GM18861 (cell line): ENCODE data around the gene HP1BP3.
"Not testable (repeated sequence)": the region's sequence is repeated elsewhere in the genome, so short reads cannot be mapped to it uniquely, and the experiment has no call there.

Experiments used
- ATAC-seq: cut with Tn5 transposase; IDR thresholded peaks from one replicate; pipeline ENCODE4 v1.9.1; 2021; ENCODE audit not compliant: unreplicated experiment

HP1BP3 gene

GRCh38 chr1:20727746-20728316 is 59.3 kb downstream of the HP1BP3 start:
- no peak for ATAC-seq

- ATAC-seq: no peak
Observed at GRCh38 chr1:20726932-20727745, 60.0 kb downstream of the HP1BP3 start.

DNA sequence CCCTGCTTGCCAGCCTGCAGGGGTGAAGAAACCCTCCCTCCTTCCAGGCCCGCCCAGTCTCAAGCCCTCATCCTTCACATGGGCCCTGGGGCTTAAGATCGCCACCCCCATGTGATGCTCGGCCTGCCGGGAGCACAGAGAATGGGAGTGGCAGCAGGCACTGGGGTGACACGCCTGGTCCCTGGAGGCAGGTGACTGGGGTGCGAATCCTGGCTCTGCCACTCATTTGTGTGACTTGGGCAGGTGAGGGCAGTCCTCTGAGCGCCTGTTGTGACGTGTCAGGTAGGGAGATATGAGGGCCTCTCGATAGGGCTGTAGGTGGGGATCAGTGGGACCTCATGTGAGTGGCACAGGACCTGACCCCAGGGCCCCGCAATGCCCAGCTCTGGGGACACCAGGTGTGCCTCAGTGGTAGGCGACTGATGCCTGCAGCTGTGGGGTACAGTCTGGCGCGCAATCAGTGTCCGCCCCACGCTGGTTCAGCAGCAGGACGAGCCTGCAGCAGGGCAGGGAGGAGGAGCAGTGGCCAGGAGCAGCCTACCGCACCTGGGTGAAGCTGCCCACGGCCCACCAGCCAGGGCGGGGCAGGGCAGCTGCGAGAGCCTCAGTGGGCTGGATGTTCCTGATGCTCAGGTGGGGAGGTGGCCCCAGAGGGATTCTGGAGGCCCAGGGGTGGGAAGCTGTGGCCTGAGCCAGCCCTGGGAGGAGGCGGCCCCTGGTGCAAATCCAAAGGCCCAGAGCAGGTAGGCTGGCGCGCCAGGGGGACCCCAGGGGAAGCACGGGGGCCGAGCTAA is 60.8 kb downstream of the HP1BP3 start:
- ATAC-seq: no peak

DNA sequence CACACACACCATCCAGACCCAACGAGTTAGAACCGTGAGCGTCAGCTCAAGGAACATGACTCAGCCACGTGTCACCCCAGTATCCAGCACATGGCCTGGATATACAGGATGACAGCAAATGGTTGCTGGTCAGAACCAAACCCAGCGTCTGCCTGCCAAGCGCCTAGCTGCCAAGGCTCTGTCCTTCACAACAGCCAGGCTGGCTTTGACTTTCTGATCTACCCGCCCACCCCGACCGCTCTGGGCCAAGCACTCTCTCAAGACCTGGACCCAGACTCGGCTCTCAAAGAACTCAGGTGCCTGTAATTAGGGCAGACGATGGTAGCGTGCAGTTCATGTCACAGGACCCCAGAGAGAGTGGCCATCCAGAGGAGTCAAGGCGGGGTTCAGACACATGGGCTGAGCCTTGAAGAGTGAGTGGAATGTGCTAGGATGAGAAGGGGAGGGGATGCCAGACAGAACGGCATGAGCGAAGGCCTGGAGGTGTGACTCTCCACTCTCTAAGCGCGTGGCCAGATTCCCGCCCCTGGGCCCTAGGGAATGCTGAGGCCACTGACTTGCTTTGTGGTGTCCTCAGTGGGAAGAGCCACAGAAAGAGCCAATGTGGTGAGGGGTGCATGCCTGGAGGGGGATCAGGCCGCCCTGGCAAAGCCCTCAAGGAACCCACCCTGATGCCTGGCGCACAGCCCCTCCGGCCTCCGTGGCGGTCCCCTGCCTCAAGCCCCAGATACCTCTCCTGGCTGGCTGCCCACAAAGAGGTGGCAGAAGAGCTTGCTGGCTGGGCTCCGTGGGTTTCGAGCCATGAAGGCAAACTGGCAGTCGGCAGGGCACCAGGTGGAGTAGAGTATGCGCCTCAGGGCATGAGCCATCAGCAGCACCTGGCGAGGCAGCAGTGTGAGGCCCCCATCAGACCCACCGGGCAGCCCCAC is 61.7 kb downstream of the HP1BP3 start:
- no peak for ATAC-seq

DNA sequence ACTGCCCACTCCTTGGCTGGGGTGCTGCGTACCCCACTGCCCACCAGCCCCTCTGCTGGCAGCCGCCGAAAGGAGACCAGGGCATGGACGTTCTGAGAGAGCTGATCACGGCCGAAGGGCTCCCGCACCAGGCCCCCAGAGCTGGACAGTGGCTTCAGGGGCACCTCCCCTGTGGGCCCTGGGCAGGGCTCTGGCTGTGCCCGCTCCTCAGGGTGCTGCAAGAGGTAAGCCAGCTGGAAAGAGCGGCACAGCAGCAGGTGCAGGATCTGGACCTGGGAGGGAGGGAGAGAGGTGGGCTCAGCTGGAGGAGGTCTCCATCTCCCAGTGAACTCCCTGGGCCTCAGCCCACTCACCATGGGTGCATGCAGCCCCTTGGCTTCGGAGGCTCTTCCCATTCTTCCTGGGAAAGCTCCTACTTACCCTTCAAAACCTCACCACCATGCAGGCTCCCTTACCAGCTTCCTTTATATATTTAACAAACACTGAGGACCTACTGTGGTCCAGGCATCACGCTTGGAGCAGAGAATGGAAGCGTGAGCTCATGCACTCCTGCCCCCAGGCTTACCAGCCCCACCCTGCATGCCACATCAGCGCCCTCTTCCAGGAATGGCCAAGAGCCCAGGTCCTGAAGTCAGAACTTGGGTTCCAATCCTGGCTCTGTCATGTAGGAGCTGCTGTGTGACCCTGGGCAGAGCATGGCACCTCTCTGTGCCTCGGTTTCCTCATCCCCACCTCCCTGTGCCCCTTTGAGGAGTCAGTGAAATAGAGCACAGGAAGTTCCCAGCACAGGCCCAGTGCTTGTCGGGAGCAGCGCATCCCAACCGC is 62.5 kb downstream of the HP1BP3 start:
- ATAC-seq: no peak

DNA sequence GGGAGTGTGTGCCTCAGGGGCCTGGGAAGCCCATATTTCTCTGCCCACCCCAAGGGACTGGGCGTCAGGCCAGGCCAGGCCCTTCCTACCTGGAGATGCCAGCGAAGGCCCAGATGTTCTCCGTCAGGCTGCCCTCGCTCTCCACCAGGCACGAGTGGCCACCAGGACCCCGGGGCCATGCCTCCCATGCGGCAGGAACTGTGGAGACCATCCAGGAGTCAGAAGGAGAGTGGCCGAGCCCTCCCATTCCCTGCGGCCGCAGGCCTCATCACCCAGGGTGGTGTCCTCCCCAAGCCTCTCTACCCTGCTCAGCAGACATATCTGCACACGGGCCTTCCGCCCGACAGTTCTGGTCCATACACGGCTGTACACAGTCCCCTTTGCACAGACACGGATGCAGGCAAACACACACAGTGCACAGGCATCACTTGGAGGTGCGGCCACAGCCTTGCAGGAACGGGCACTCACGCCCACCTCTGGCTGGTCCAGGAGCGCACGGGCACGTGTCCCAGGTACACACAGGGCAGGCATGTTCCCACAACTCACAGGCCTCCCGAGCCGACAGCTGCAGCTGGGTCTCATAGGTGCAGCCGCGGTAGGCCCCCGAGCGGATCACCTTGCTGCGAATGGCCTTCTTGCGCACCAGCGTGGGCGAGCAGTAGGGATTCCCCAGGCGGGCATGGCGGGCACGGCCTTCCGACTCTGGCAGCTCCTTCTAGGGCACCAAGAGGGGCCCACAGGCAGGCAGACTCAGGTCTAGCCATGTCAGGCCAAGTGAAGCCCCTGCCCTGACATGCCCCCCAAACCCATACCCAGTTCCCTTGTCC is 63.4 kb downstream of the HP1BP3 start:
- ATAC-seq: no peak

DNA sequence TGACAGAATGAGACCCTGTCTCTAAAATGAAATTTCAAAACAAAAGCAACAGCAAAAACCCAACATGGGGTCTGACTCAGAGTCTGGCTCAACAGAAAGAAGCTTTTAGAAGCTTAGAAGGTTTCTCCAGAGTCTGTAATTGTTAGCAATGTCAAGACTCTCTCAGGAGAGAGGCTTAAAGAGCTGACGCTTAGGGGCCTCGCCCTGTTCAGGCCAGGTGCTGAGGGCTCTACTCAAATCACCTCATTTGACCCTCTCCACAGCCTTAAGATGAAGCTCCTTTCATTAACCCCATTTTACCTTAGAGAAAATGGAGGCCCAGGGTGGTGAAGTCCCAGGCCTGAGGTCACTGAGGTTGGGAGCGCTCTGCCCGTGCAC is 64.0 kb downstream of the HP1BP3 start:
- ATAC-seq: no peak

GRCh38 chr1:20721117-20722061 is 65.7 kb downstream of the HP1BP3 start:
- no peak for ATAC-seq

GRCh38 chr1:20720631-20721091 is 66.4 kb downstream of the HP1BP3 start:
- ATAC-seq: no peak

GRCh38 chr1:20719871-20720620 is 67.1 kb downstream of the HP1BP3 start:
- ATAC-seq: no peak

DNA sequence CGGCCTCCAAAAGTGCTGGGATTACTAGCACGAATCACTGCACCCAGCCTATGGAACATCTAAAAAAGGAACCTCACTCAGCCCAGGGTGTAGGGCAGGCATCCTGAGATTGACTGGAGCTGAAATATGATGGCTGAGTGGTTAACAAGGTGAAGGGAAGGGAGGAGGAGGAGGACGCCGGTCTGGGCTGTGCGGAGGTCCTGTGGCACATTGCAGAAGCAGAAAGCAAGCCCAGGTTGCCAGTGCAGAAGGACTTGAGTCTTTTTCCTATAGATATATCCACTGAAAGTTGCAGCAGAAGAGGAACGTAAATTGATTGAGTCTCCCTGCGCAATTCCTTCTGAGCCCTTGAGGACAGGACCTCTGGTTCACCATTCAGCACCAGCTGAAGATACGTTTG is 67.8 kb downstream of the HP1BP3 start:
- no peak for ATAC-seq

DNA sequence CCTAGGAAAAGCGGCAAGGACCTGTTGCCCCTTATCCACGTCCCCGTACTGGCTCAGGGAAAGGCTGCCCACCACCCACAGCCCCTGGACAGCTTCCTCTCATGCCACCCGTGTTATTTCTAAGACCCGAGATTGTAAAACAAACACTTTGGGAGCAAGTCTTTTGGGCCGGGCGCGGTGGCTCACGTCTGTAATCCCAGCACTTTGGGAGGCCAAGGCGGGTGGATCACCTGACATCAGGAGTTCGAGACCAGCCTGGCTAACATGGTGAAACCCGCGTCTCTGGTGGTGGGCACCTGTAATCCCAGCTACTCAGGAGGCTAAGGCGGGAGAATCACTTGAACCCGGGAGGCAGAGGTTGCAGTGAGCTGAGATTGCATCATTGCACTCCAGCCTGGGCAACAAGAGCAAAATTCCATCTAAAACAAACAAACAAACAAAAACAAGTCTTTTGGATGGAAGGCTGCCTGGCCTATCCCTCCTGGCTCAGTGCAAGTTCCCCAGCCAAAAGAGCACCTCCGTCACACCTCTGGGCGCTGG is 68.7 kb downstream of the HP1BP3 start:
- ATAC-seq: not testable (repeated sequence)

DNA sequence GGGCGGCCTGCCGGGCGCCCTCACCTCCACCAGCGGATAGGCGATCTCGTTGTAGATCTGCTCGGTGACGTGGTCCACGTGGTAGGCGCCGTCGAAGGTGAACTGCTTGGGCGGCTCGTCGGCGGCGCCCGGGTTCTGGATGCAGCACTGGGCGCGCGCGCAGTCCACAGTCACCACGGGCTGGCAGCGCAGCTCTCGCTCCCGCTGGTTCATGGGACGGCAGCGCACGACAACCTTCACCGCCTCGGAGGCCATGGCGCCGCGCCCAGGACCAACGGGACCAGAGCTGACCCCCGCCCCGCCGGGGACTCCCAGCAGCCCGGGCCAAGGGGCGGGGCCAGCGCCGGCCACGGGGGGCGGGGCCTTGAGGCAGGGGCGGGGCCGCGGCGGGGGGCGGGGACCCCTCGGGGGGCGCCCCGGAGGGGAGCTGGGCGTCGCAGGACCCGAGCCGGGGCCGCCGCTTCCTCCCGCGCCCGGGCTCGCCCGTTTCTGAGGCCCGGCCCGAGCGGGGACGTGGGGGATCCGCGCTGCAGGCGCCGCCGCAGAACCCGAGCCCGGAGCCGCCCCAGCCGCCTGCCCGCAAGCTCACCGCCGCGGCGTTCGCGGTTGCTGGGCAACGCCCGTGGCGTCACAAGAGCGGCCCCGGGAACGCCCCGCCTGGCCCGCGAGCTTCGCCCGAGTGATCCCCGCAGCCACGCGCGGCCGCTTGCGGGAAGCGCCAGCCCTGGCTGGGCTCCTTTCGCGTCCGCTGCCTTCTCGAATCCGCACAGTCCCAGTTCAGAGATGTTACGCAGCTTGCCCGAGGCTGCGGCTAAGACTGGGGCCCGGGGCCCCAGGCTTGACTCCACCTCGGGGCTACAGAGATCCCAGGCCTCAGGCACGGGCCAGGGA is 69.4 kb downstream of the HP1BP3 start, which contains the start of gene KIF17:
Gene KIF17 (minus strand): TSS at position 556 of the 891 bp plus-strand sequence. CDS start 301 bp downstream, at position 255.
- ATAC-seq: no peak

GRCh38 chr1:20716232-20716631 is 70.9 kb downstream of the HP1BP3 start:
- ATAC-seq: no peak

DNA sequence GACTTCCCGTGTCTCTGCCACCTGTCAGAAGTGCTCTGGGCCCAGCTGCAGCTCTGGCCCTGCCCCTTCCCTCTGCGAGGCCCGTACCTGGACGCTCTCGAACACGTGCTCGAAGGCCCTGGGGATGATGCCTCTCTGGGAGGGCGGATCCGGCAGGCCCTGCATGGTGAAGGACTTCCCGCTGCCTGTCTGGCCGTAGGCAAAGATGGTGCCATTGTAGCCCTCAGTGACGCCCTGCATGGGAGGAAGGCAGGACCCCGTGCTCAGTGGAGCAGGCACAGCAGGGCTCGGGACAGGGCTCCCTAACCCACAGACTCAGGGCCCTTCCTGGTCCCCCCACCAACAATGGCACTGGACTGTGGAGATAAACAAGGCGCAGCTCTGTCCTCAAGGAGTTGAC is 71.7 kb downstream of the HP1BP3 start:
- no peak for ATAC-seq

DNA sequence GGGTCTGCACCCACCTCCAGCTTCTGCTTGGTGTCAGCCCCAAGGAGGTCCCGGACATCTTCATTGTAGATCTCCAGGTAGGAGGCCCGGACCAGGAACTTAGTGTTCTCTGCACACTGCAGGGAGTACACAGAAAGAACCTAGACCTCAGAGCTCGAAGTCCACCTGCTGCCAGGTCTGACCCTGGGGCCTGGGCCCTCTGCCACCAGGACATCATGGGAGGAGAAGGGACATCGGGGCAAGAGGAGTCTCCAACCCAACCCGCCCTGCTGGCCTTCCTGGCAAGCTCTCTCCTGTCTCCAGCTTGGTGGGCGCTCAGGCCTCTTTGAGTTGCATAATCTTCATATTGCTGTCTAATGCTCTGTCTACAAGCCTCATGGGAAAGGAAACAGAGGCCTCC is 73.7 kb downstream of the HP1BP3 start:
- no peak for ATAC-seq
